T-helper 1 cell treated with Interleukin-12 subunit alpha and Interleukin-12 subunit beta and Interleukin-4 antibody, amounts not matched to agents 30 μg/mL and 1 μg/mL, for 36 hours (primary cell): ENCODE results near the gene NOL9.

ENCODE experiments used
- H3K27ac Mint-ChIP-seq: one replicate; pipeline ENCODE4 v1.8.0; 2021; ENCODE audit warnings: mild to moderate bottlenecking, mixed read lengths
- H3K27me3 Mint-ChIP-seq: one replicate; pipeline ENCODE4 v1.8.0; 2021; ENCODE audit warnings: low read depth, mixed read lengths
- H3K36me3 Mint-ChIP-seq: one replicate; pipeline ENCODE4 v1.8.0; 2021; ENCODE audit warnings: low read depth, mixed read lengths
- H3K4me1 Mint-ChIP-seq: one replicate; pipeline ENCODE4 v1.8.0; 2021; ENCODE audit warnings: low read depth, mixed read lengths
- H3K4me3 Mint-ChIP-seq: one replicate; pipeline ENCODE4 v1.8.0; 2021; ENCODE audit warnings: mild to moderate bottlenecking, moderate library complexity, mixed read lengths
- H3K9me3 Mint-ChIP-seq: one replicate; pipeline ENCODE4 v1.8.0; 2021; ENCODE audit warnings: mixed read lengths

NOL9 gene

DNA sequence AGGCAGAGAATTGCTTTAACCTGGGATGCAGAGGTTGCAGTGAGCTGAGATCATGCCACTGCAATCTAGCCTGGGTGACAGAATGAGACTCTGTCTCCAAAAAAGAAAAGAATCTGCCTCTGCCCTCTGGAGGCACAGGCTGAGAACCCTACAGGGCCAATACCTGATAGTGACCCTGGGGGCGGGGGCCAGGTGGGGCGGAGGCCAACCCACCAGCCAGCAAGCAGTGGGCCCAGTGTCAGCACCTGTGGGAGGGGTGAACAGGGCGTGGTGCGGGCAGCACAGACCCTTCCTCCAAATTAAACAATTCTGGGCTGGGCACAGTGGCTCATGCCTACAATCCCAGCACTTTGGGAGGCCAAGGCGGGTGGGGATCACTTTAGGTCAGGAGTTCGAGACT lies 43.8 kb downstream of the NOL9 start:
- no peaks in the 10 kb centered on the region for H3K4me1 Mint-ChIP-seq
- H3K4me3 Mint-ChIP-seq: no peak overlapping the region
- no peaks in the 10 kb centered on the region for H3K9me3 Mint-ChIP-seq
- H3K27ac Mint-ChIP-seq: no peak overlapping the region
- H3K27me3 Mint-ChIP-seq: no peaks in the 10 kb centered on the region
- H3K36me3 Mint-ChIP-seq: no peaks in the 10 kb centered on the region

DNA sequence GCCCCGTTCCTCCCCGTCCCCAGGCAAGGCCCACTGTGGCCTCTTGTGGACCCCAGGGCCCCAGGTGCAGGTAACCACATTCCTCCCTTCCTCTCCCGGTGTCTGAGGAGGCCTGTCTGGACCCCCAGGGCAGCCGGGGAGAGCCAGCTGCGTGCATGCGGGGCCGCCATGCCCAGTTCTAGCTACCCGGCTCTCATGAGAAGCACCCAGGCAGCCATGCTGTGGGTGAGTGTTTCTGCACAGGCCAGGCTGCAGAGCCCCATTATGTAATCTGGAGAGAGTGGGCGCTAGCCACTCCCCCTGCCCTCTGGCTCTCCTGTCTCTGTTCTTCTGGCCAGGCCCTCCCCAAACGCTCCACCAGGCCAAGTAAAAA lies 44.4 kb downstream of the NOL9 start:
- Mint-ChIP-seq H3K4me3 (no peak overlapping the region), H3K36me3 (no peaks in the 10 kb centered on the region), H3K9me3 (no peaks in the 10 kb centered on the region), H3K27ac (no peak overlapping the region), H3K4me1 (no peaks in the 10 kb centered on the region), H3K27me3 (no peaks in the 10 kb centered on the region)

DNA sequence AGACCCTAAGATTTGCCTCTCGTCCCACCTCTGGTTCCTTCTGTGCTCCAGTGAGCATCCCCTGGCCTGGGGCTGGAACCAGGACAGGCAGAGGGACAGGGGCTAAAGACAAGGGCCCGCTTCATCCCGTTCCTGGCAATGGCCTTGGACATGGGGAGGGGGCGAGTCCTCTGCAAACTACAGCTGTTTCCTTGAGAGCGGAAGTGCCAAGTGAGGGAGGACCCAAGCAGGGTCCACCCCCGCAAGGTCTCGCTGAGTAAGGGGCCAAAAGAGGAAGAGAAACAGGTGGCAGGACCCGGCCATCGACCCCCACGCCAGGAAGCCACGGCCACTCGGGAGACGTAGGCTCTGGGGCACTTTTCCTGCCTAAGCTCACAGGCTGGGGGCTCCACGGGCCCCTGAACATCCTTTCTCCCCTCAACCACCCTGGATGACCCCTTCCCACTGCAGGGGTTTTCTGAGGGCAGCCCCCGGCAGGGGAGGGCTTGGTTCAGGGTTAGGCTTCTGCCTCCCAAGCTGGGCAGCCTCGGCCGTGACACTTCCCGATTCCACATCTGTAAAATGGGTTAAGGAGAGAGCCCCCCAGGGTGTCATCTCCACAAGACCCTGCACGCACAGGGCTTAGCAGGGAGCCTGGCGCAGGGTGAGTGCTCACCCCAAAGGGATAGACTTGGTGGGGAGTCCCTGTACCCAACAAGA lies 44.9 kb downstream of the NOL9 start:
- H3K27me3 Mint-ChIP-seq: no peaks in the 10 kb centered on the region
- no peak overlapping the region for H3K4me3 Mint-ChIP-seq
- H3K27ac Mint-ChIP-seq: no peak overlapping the region
- H3K36me3 Mint-ChIP-seq: no peaks in the 10 kb centered on the region
- H3K4me1 Mint-ChIP-seq: no peaks in the 10 kb centered on the region
- H3K9me3 Mint-ChIP-seq: no peaks in the 10 kb centered on the region

DNA sequence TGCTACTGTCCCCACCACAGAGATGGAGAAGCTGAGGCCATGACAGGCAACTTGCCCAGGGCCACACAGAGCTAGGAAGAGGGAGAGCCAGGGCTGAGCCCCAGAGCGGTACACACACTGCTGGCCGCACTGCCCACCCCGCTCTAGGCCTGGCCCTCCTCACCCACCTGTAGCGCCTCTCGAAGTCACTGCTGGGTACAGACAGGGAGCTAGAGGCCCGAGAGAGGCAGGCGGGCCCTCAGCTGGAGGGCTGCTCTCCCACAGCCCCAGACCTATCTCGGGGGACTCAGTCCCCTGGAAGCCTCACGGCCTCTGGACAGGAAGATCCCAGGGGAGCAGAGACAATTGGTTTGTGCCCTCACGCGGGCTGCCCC lies 45.5 kb downstream of the NOL9 start:
- Mint-ChIP-seq H3K27ac (no peak overlapping the region), H3K4me1 (no peaks in the 10 kb centered on the region), H3K27me3 (no peaks in the 10 kb centered on the region), H3K4me3 (no peak overlapping the region), H3K36me3 (no peaks in the 10 kb centered on the region), H3K9me3 (no peaks in the 10 kb centered on the region)

DNA sequence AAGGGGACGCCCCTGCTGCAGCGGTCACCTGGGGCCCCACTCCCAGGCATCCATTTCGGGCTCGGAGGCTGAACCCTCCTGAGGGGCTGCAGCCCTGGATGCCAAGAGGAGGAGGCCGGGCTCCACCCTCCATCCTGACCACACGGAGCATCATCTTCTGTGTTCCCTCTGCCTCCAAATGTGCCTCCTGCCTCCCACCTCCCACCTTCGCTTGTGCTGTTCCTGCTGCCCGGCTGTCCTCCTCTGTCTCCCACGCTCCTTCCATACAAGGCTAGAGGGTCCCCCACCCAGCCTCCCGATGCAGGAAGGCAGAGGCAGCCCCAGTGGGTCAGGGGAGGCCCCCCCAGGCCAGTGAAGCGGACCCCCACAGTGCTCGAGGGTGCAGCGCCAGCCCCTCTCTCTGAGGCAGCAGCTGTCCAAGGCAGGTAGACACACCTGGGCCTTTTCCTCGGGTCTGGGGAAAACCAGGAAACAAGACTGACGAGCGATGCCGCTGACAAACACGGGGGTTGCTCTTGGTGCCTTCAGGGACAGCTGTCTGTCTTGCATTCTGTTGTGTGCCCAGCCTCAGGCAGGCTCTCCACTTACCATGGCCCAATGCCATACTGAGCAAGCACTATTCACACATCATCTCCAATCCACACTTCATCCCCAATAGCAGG lies 46.0 kb downstream of the NOL9 start:
- no peaks in the 10 kb centered on the region for H3K36me3 Mint-ChIP-seq
- H3K9me3 Mint-ChIP-seq: no peaks in the 10 kb centered on the region
- H3K4me1 Mint-ChIP-seq: no peaks in the 10 kb centered on the region
- H3K27me3 Mint-ChIP-seq: no peaks in the 10 kb centered on the region
- no peak overlapping the region for H3K27ac Mint-ChIP-seq
- H3K4me3 Mint-ChIP-seq: no peak overlapping the region

GRCh38 chr1:6507461-6507911 lies 46.8 kb downstream of the NOL9 start:
- Mint-ChIP-seq H3K4me1 (no peaks in the 10 kb centered on the region), H3K27ac (no peak overlapping the region), H3K9me3 (no peaks in the 10 kb centered on the region), H3K4me3 (no peak overlapping the region), H3K36me3 (no peaks in the 10 kb centered on the region), H3K27me3 (no peaks in the 10 kb centered on the region)

DNA sequence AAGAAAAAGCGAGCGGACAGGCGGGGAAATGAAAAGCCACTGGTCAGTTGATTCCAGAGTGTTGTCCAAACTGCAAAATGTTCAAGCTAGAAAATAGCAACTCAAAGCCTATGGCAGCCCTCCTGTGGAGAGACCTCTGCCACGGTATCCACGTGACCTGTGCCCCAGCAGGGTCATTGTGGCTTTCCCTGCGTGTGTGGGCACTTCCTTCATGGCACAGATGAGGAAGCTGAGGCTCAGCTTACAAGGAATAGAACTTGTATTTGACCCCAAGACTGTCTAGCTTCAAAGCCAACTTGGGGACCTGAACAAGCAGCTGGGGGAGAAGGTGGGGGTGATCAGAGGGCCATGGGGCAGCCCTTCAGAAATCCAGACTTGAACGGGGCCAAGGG lies 47.3 kb downstream of the NOL9 start:
- no peak overlapping the region for H3K4me3 Mint-ChIP-seq
- no peaks in the 10 kb centered on the region for H3K36me3 Mint-ChIP-seq
- H3K27ac Mint-ChIP-seq: no peak overlapping the region
- H3K9me3 Mint-ChIP-seq: no peaks in the 10 kb centered on the region
- no peaks in the 10 kb centered on the region for H3K27me3 Mint-ChIP-seq
- no peaks in the 10 kb centered on the region for H3K4me1 Mint-ChIP-seq

DNA sequence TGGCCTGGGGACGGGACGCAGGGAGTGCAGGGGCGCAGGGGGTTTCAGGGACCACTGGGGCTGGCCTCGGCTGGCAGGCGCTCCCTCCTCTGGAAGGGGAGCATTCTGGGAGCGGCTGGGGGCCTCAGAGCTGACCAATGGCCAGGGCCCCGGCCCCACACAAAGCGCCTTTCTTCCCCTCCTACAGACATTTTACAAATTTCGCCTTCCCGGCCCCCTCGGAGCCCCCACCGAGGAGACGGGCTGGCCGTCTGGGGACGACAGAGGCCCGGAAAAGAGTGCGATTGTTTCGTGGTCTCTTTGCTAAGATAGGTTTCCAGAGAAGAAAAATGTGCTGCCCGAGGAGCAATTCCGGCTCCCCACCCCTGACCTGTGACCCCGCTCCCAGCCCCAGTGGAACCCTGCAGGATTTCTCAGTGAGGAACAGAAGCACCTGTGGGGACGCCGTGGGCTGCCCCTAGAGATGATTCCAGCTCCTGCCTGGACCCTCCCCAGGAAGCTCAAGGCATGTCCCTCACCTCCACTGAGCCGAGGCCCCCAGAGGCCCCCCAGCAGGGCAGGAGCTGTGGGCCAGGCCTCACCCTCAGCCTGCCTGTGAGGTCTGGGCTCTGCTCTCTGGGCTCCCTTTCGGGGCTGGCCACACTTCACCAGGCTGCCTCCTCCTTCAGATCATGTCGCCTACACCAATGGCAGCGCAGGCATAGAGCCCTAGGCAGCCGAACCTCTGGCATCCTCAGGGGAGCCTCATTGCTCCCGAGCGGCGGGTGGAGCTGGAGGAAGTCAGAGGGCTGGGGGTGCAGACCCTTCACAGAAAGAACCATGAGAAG lies 47.9 kb downstream of the NOL9 start:
- Mint-ChIP-seq H3K4me1 (no peaks in the 10 kb centered on the region), H3K4me3 (no peak overlapping the region), H3K27ac (no peak overlapping the region), H3K9me3 (no peaks in the 10 kb centered on the region), H3K27me3 (no peaks in the 10 kb centered on the region), H3K36me3 (no peaks in the 10 kb centered on the region)

DNA sequence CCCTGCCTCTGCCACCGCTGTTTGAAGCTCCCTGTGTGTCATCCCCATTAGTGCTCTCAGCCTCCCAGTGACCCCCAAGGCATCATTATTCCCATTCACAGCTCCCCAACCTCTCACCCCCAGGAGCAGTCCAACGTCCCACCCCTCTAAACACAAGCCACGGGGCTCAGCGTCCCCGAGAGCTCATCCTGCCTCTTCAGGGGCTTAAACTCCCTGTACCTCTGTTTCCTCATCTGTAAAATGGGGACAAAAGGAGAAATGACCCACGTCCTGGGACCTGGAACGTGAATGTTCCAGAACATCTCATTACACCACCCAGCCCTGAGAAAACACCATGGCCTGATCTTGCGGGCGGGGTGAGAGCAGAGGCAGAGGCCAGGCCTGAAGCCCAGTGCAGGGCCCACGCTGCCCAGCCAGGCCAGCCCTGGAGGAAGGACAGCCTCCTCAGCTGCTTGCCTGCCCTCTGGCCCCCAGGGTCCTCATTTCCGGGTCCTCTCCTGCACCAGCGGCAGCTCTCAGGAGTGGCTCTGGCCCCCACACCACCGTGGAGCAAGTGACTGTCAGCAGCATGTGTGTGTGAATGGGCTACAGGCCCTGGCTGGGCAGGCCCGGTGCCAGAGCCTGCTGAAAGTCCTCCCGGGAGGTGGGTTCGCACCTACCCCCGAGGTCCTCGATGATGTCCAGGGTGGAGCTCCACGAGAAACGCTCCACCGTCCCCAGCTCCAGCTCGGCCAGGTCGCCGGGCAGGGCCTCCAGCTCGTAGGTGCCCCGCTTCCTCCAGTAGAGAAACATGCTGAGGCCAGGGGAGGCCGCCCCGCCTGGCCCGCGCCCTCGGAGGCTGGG lies 48.7 kb downstream of the NOL9 start:
- H3K9me3 Mint-ChIP-seq: no peaks in the 10 kb centered on the region
- no peaks in the 10 kb centered on the region for H3K4me1 Mint-ChIP-seq
- no peaks in the 10 kb centered on the region for H3K36me3 Mint-ChIP-seq
- no peaks in the 10 kb centered on the region for H3K27me3 Mint-ChIP-seq
- H3K27ac Mint-ChIP-seq: no peak overlapping the region
- H3K4me3 Mint-ChIP-seq: no peak overlapping the region

GRCh38 chr1:6504887-6505286 lies 49.4 kb downstream of the NOL9 start:
- Mint-ChIP-seq H3K9me3 (no peaks in the 10 kb centered on the region), H3K4me3 (no peak overlapping the region), H3K27ac (no peak overlapping the region), H3K27me3 (no peaks in the 10 kb centered on the region), H3K4me1 (no peaks in the 10 kb centered on the region), H3K36me3 (no peaks in the 10 kb centered on the region)

DNA sequence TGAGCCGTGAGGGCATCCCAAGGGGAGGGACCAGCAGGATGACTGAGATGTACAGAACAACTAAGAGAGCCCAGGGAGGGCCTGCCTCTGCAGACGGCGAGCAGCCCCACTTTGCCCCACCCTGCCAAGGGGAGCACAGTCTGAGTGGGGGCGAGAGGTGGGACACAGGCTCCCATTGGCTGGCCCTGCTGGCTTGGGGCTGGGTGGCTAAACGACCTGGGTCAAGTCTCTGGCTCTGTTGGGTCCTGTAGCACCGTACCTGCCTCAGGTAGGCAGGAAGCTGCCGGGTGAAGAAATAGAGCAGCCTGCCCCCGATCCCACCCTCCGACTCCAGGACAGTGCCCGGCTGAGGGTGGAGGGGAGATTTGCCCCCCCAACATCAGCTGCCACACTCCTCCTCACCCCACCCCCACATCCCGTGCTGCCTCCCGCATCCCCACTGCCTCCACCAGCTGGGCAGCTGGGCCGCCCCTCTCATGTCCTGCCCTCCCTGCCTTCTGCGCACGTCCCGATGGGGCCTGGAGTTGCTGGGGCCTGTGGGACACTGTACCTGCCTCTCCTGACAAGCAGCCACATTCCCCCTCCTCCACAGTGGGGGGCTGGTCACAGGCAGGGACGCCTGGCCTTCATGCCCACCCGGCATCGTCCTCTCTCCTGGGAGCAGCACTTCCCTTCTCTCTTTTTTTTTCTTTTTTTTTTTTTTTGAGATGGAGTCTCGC lies 50.3 kb downstream of the NOL9 start:
- Mint-ChIP-seq H3K4me1 (no peaks in the 10 kb centered on the region), H3K4me3 (no peak overlapping the region), H3K9me3 (no peaks in the 10 kb centered on the region), H3K27me3 (peaks cover 5% of the 10 kb centered on the region), H3K27ac (no peak overlapping the region), H3K36me3 (no peaks in the 10 kb centered on the region)

DNA sequence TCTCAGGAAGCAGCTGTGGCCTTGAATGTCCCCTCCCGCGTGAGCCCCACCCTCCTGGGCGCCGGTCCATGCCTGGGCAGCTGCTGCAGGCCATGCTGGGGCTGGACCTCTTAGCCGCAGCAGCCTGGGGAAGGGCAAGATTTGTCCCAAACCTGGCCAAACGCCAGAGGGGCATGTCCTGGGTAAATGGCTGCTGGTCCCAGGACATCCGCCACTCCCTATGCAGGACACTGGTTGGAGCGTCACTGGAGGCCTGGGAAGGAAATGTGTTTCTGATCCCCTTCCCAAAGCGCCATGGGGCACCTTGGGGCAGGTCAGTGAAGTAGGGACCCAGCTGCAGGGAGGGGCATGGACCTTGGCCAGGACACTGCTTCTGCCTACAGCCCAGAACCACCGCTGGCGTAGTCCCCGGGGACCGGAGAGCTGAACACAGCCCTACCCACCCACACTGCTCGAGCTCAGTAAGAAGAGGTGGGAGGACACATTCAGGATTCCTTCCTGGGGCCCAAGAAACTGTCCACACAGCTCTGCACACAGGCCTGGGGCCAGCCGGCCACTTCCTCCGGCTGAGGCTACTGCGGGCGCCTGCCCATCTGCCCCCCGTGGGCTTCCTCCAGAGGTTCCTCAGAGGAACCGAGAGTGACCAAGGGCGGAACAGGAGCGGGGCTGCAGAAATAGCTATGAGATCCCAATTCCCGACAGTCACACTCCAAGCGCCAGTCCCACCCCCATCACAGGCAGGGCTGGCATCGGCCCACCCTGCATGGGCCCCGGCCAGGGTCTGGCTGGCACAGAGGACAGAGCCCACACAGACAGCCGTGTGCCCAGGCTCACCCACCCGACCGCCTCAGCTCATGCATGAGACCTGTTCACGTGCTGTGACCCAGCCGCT lies 52.1 kb downstream of the NOL9 start:
- H3K27ac Mint-ChIP-seq: no peak overlapping the region
- H3K4me1 Mint-ChIP-seq: peaks cover 2% of the 10 kb centered on the region
- H3K27me3 Mint-ChIP-seq: peaks cover 17% of the 10 kb centered on the region
- H3K4me3 Mint-ChIP-seq: no peak overlapping the region
- no peaks in the 10 kb centered on the region for H3K9me3 Mint-ChIP-seq
- H3K36me3 Mint-ChIP-seq: no peaks in the 10 kb centered on the region

GRCh38 chr1:6501279-6501813 lies 53.0 kb downstream of the NOL9 start:
- Mint-ChIP-seq H3K27me3 (peaks cover 21% of the 10 kb centered on the region), H3K4me1 (peaks cover 2% of the 10 kb centered on the region), H3K9me3 (no peaks in the 10 kb centered on the region), H3K4me3 (no peak overlapping the region), H3K27ac (no peak overlapping the region), H3K36me3 (no peaks in the 10 kb centered on the region)
